Endothelial cell of umbilical vein (primary cell): ENCODE measurements around the gene NFU1.

Experiments
- EZH2 ChIP-seq: IDR thresholded peaks from 2 replicates; pipeline ENCODE4 v1.6.1; 2012; ENCODE audit warnings: borderline replicate concordance, low read depth, mild to moderate bottlenecking, moderate library complexity, low read length, inconsistent platforms; ENCODE audit not compliant: severe bottlenecking
- JUN ChIP-seq: IDR thresholded peaks from 2 replicates; pipeline ENCODE4 v1.6.1; 2011; ENCODE audit warnings: borderline replicate concordance, low read depth; ENCODE audit not compliant: insufficient read length, insufficient read depth
- TF ChIP-seq, protein P1 (sequence below), 2 donors: IDR thresholded peaks; 1 replicate in 1 of 2; 2 replicates in 1 of 2; pipeline ENCODE4 v1.5.1; 2011; ENCODE audit warnings: low read length in 2 of 2, mild to moderate bottlenecking in 2 of 2, moderate library complexity in 2 of 2, control low read depth in 1 of 2, inconsistent platforms in 1 of 2, low read depth in 1 of 2; ENCODE audit not compliant: insufficient read depth in 1 of 2; ENCODE audit errors: extremely low read depth in 1 of 2

GRCh38 chr2:69380072-69380917 is 56.9 kb downstream of the NFU1 start:
- TF ChIP-seq EZH2, result no peak
- TF ChIP-seq, protein P1, sequence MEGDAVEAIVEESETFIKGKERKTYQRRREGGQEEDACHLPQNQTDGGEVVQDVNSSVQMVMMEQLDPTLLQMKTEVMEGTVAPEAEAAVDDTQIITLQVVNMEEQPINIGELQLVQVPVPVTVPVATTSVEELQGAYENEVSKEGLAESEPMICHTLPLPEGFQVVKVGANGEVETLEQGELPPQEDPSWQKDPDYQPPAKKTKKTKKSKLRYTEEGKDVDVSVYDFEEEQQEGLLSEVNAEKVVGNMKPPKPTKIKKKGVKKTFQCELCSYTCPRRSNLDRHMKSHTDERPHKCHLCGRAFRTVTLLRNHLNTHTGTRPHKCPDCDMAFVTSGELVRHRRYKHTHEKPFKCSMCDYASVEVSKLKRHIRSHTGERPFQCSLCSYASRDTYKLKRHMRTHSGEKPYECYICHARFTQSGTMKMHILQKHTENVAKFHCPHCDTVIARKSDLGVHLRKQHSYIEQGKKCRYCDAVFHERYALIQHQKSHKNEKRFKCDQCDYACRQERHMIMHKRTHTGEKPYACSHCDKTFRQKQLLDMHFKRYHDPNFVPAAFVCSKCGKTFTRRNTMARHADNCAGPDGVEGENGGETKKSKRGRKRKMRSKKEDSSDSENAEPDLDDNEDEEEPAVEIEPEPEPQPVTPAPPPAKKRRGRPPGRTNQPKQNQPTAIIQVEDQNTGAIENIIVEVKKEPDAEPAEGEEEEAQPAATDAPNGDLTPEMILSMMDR (IDR thresholded peaks at IDR 0.05; ENCODE audit: extremely low read depth in 1 of 2, insufficient read depth in 1 of 2, low read depth in 1 of 2, low read length in 2 of 2), result no peak
- no peak for TF ChIP-seq JUN
